ENCODE measurements around the gene ALDH16A1.

DNA sequence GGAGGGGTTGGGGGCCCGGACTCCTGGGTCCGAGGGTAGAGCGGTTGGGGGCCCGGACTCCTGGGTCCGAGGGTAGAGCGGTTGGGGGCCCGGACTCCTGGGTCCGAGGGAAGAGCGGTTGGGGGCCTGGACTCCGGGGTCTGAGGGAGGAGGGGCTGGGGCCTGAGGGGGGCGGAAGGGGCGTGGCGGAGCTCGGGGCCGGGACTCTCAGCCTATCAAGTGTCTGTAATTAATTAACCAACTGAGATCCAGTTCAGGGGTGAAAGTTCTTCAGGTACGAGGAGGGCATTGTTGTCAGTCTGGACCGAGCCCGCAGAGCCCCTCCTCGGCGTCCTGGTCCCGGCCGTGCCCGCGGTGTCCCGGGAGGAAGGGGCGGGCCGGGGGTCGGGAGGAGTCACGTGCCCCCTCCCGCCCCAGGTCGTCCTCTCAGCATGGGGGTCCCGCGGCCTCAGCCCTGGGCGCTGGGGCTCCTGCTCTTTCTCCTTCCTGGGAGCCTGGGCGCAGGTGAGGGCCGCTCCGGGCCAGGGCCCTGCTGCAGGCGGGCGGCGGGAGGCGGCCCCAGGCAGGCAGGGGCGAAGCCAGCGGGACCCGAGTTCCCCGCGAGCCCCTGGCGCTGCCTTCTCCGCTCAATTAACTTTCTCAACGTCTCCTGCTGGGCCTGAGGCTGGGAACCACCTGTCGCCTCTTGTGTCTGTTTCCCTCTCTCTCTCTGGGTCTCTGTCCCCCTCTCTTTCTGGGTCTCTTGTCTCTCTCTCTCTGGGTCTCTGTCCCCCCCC, 60.1 kb downstream of the ALDH16A1 start:
- TF ChIP-seq, protein P1, sequence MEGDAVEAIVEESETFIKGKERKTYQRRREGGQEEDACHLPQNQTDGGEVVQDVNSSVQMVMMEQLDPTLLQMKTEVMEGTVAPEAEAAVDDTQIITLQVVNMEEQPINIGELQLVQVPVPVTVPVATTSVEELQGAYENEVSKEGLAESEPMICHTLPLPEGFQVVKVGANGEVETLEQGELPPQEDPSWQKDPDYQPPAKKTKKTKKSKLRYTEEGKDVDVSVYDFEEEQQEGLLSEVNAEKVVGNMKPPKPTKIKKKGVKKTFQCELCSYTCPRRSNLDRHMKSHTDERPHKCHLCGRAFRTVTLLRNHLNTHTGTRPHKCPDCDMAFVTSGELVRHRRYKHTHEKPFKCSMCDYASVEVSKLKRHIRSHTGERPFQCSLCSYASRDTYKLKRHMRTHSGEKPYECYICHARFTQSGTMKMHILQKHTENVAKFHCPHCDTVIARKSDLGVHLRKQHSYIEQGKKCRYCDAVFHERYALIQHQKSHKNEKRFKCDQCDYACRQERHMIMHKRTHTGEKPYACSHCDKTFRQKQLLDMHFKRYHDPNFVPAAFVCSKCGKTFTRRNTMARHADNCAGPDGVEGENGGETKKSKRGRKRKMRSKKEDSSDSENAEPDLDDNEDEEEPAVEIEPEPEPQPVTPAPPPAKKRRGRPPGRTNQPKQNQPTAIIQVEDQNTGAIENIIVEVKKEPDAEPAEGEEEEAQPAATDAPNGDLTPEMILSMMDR (IDR thresholded peaks at IDR 0.05) = no peak
- TF ChIP-seq POLR2A (IDR thresholded peaks at IDR 0.05) = peak; percentile 61 to 87
